GM12892 (cell line): ENCODE data around the gene LIN52.

Experiments
- POLR2A ChIP-seq: IDR thresholded peaks from 2 replicates; pipeline ENCODE4 v1.6.1; 2011; ENCODE audit warnings: low read depth, low read length, control low read depth
- POLR2AphosphoS5 ChIP-seq: IDR thresholded peaks from 2 replicates; pipeline ENCODE4 v1.6.1; 2011; ENCODE audit warnings: low read depth, low read length, control low read depth
- TAF1 ChIP-seq: IDR thresholded peaks from 2 replicates; pipeline ENCODE4 v1.6.1; 2011; ENCODE audit warnings: low read depth, mild to moderate bottlenecking, control low read depth, low read length, borderline replicate concordance

- TF ChIP-seq POLR2A: no peak
- TF ChIP-seq POLR2AphosphoS5: no peak
- no peak for TF ChIP-seq TAF1
Measured at GRCh38 chr14:74204491-74204890, 119.7 kb downstream of the LIN52 start.
